NCI-H2196 (cell line): ENCODE results near the gene MOB1B.

Source experiments
- DNase-seq: peaks from one replicate; lab custom pipeline; 2025; ENCODE audit not compliant: unreplicated experiment; lab: John Stamatoyannopoulos, UW

The MOB1B gene

DNA sequence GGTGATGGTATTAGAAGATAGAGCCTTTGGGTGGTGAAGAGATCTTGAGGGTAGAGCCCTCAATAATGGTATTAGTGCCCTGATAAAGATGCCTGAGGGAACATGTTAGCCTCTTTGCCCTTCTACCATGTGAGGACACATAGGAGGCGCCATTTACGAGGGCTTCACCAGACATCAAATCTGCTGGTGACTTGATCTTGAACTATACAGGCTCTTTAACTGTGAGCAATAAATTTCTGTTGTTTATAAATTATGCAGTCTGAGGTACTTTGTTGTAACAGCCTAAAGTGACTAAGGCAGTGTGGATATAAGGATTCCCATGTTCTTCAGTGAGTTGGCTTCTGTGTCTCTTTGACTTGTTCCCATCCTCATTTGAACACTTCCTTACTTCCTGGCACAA lies 11.8 kb downstream of the MOB1B start:
- no peak for DNase-seq

DNA sequence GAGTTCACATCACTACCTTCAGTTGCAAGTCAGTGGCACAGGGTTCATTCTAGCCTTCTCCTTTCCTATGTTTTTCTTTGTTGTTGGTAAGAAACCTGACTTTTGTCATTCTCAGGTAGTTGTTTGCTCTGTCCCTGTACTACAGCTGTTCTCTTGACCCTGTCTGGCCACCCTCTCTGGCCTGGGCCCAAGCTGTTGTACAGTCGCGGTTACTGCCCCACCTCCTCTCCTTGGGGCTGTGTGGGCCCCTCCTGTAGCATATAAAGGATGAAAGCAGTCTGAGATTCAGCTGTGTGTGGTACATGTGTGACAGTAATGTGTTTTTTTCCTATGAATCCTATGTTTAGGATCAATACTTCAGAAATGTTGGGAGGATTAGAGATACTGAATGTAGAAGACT lies 12.5 kb downstream of the MOB1B start:
- DNase-seq, result no peak

DNA sequence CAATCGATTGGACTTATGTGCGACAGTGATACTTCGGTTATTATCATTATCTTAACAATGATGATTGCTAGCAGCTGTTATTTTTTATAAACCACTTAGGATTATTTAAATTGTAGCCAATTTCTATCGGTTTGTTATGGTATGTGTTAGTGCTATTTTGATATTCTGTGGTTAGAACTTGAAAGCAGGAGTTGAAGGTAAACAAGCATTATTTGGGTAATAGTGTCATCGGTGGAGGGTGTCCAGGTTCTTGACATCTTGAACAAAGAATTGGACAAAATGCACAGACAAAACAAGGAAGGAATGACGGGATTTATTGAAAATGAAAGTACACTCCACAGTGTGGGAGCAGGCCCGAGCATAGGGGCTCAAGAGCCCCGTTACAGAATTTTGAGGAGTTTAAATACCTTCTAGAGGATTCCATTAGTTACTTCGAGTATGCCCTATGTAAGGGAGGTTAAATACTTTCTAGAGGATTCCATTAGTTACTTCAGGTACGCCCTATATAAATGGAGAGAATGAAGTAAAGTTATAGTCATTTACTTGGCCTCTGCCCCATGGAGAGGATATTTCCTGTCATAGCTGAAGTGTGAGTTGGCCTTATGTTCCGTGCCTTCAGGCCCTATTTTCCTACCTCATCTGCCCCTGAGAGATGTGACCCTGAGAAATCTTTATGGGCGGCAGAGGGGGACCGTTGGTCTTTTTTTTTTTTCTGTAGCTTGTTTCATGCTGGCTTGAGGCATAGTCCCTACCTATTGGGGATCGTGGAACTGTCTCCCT lies 13.1 kb downstream of the MOB1B start:
- DNase-seq, result no peak

- DNase-seq, result no peak
Observed at GRCh38 chr4:70915874-70916559, 13.8 kb downstream of the MOB1B start.

GRCh38 chr4:70920592-70920991 lies 18.4 kb downstream of the MOB1B start:
- DNase-seq, result no peak

DNA sequence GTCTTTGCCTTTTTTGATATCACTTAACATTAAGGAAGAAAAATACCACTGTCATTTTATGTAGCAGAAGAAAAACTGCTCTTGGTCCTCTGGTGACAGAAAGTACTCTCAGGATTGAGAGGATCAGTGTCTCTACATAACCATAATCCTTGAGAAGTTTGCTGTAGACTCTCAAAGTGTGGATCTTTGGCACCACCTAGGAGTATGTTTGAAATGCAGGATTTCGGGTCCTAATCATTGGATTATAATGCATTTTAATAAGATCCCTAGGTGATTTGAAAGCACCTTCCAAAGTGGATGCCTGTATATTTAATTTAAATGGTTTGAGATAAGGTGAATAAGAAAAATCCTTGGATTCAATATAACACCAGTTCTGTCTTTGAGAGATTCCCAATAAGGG lies 23.2 kb downstream of the MOB1B start:
- DNase-seq, result no peak

DNA sequence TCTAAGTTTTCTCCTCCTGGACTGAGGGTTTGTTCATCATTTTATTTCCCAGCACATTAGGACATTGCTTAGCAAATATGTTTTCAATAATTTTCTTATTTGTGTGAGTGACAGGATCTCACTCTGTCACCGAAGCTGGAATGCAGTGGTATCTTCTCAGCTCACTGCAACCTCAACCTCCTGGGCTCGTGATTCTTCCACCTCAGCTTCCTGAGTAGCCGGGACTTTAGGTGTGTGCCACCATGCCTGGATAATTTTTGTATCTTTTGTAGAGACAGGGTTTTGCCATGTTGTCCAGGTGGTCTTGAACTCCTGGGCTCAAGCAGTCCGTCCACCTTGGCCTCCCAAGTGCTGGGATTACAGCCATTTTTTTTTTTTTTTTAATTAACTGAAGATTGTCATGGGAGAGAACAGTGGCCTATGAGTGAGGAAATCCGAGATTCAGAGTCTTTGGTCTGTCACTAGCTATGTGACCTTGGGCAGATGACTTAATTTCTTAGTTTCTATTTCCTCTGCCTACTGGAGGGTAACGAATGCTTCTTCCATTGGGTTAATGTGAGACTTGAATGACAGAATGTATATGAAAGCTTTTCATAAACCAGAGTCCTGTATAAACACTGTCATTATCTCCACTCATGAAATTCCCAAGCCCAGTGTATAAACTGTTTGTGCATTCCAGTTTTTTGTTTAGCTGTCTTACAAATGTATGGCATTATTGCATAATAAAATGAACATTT lies 23.9 kb downstream of the MOB1B start:
- DNase-seq, result no peak

GRCh38 chr4:70927502-70928137 lies 25.5 kb downstream of the MOB1B start:
- no peak for DNase-seq

DNA sequence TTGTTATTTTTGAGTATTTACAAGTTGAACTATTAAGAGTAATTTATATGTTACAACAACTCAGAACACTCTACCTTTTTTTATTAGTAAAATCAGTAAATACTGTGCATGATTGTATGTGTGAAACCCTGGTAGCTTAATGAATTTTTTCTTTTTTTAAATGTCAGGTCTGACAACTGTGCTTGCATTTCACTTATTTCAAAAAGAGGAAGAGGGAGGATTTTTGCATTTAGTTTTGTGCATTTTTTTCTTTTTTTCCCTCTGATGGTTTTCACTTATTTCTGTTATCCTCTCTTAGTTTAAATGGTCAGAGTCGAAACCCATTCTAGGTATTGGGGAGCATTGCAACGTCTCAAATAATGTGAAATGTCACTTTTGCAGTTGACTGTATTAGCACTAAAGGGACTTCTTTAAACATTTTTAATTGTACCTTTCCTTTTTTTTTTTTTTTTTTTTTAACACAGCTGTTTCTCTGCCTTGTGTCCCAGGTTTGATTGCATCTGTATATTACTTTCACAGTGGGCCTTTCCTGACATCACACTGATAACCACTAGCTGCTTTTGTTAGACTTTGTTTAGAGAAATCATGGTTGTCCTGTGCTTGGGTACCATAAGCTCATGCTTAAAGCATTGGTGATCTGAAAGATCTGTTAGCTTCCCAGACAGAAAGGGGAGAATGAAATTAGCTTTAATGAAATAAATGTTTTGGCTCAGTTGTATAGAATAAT lies 28.5 kb downstream of the MOB1B start:
- DNase-seq, result no peak

DNA sequence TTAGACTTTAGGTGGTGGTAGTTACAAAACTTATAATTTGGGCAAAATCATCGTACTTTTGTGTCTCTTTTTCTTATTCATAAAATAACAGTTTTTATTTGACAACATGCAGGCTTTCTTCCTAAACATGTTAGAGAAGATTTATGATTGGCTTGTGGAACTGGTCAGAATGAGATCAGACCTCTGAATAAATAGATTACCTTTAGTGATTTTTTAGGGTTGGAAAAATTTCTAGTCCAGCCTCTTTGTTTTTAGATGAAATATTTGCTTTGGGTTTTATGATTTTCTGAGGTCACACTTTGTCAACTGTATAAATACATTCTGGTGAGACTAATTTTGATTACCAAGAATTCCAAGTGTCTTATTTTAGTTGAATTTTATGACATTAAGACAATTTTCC lies 29.2 kb downstream of the MOB1B start:
- no peak for DNase-seq

GRCh38 chr4:70932984-70933383 lies 30.8 kb downstream of the MOB1B start:
- DNase-seq, result no peak

DNA sequence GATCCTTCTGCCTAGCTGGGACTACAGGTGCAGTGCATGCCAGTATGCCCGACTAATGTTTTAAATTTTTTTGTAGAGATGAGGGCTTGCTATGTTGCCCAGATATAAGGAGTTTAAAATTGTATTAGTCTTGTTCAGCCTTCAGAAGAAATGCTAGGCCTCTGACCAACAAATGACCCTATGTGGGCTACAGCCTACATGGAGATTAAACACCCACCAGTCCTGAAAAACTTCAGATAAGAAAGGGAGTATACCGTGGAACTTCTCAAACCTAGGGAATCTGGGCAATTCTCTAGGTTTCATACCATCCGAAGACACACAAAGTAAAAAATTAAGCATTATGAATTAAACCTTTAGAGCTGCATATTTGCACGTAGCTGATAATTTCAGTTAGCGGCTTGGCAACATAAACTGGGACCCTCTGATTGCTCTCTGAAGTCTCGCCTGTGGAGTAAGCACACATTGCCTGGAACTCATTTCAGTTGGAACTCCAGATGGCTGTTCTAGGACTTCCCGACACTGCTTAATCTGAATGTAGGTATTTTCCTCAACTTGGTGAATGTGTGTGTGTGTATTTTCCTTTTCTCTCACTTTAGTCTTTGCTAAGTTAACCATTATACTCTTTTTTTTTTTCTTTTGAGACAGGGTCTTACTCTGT lies 33.0 kb downstream of the MOB1B start:
- DNase-seq, result no peak

- DNase-seq, result no peak
Observed at GRCh38 chr4:70936200-70936787, 34.1 kb downstream of the MOB1B start.

DNA sequence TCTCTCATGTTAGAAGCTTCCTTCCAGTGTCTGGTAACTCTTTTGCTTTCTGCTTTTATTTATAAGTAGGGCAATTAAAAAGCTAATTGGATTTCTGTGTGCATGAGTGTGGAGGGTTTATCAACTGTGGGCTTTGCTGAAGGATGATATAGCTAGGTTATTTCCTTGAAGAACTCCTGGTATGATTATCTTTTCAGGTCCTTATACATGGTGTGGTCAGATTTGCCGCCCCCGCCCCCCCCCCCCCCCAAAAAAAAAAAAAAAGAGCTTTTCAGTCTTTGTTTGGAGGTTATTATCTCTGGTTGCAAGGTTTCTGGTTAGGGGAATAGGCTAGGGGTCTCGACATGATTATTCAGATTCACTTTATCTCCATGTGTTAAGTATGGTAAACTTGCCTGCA lies 35.9 kb downstream of the MOB1B start:
- DNase-seq, result no peak

DNA sequence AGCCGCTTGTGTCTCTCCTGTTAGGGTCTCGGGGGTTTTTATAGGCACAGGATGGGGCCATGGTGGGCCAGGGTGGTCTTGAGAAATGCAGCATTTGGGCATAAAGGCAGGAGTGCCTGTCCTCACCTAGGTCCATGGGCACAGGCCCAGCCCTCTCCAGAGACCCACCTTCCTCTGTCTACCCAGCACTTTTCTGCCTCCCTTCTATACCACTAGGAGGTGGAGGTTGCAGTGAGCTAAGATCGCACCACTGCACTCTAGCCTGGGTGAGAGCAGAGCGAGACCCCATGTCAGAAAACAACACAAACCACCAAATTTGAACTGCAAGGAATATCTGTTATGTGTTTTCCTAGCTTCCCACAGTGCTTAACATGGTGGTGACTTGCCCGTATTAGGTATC lies 38.0 kb downstream of the MOB1B start:
- no peak for DNase-seq

DNA sequence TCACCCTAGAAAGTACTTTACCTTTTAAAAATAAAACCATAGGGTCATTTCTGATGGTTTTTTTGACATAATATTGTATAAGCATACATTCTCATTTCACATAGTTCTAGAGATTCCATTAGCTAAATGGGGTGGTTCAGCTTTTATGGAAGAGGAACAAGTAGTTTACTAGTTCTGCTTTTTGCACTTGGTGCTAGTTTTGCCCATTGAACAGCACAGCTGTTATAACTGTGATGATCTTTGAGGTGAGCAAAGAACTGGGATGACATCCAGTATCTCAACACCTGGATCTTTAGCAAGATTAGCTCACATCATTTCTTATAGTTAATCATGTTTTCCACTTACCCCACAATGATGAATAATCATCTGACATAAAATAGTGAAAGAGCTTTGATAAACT lies 40.9 kb downstream of the MOB1B start:
- no peak for DNase-seq

- no peak for DNase-seq
Observed at GRCh38 chr4:70945046-70945445, 42.9 kb downstream of the MOB1B start.

DNA sequence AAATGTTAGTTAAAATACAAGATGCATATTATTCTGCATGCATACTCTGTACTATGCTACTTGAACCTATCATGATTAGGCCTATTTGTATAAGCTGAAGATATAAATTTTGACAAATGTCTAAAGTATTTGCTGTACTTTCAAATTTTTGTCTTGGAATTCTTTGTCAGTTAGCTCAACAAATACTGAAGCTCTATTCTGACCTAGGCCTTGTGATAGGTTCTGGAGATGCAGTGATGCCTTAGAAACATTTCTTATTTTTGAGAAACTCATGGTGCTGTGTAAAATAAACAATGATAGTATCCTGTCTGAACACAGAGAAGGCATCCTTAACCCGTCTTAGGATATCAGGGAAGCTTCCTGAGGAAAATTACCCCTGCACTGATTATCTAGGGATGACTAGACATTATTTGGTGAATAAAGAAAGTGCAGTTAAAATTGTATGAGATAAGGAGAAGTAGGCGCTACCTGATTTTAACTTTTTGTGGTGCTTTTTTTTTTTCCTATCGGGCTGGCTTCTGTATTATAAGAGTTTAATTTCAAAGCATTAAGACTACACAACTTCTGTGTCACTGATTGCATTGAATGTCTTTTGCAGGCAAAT lies 43.4 kb downstream of the MOB1B start:
- DNase-seq, result no peak

GRCh38 chr4:70946939-70947338 lies 44.8 kb downstream of the MOB1B start:
- DNase-seq, result no peak
